GM21360 (cell line): ENCODE measurements around the gene TAS2R41.
"Not testable (repeated sequence)": the region's sequence is repeated elsewhere in the genome, so short reads cannot be mapped to it uniquely, and the experiment has no call there.

Experiments used
- ATAC-seq: cut with Tn5 transposase; IDR thresholded peaks from one replicate; pipeline ENCODE4 v1.9.1; 2021; ENCODE audit warnings: mild to moderate bottlenecking, moderate library complexity; ENCODE audit not compliant: unreplicated experiment

TAS2R41 gene

DNA sequence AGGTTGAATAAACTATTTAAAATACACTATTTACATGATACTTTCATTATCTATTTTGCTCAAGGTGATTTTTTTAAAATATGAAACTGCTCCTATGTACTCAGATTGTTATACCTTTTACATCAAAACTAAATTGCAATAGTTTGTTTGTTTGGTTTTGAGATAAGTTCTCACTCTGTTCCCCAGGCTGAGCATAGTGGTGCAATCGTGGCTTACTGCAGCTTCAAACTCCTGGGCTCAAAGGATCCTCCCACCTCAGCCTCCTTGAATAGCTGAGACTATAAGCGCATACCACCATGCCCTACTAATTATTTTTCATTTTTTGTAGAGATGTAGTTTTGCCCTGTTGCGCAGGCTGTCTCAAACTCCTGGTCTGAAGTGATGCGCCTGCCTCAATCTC is 21.7 kb upstream of the TAS2R41 start:
- no peak for ATAC-seq

DNA sequence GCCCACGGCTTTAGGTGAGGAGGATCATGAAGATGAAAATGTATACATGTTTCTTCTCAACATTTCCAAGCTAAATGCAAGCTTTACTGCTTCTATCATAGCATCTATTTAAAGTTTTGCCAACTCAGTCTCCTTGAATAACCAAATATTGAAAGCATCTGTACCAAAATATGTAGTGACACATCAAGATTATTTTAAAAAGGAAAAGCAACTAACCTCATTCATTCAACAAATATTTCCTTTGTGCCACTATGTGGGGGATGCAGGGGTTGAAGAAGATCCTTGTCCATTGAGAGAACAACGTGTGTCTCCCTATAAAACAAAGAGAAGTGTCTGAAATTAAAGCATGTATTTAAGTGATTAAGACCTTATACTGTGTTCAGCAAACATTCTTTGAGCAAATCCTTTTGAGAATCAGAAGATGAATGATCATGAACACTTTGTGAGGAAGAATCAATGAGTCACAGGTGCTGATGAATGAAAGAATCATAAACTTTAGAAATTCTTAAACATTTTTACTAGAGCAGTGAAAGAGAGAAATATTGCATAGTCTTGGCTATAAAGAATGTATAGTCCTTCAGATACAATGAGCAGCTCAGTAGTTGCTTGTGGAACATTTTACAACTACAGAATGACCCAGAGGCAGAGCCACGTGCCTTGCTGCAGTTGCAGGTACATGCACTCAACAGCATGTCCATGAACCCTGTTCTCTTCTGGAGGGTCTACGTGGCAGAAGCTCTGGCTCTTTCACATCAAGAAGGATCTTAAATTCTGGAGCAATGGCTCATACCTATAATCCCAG is 20.5 kb upstream of the TAS2R41 start:
- ATAC-seq = no peak

DNA sequence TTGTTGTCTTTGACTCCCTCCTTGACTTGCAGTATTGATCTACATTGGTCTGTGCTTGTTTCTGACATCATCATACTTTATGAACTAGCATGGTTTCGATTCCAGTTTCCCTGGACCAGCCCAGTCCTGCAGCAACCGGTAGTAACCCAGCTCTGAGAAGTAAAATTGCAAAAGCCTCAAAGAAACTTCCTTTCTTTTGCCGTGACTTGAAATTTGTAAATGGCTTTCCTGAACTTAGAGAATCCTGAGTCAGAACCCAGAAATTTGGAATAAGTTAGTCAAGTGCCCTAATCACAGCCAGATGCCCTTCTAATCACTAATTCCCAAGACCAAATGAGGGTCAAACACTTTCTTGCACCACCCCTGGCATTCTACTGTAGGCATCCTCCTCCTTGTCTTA is 19.4 kb upstream of the TAS2R41 start:
- ATAC-seq = peak; percentile 78

DNA sequence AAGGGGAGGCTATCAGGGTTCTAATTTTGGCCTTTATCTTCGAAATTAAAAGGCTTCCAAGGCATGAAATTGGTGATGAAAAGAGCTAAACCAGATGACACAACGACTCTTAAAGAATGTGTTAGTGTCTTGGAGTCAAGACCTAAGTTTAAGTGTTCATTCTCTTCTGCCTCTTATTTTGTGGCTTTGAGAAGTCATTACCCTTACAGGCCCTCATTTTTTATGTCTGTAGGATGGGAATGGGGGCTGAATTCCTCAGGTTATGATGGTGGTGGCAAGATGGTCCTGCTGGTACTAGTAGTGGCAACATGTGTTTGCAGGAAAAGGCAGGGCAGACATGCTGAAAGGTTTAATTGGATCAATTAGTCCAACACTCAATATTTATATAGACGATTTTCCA is 19.0 kb upstream of the TAS2R41 start:
- ATAC-seq = no peak

DNA sequence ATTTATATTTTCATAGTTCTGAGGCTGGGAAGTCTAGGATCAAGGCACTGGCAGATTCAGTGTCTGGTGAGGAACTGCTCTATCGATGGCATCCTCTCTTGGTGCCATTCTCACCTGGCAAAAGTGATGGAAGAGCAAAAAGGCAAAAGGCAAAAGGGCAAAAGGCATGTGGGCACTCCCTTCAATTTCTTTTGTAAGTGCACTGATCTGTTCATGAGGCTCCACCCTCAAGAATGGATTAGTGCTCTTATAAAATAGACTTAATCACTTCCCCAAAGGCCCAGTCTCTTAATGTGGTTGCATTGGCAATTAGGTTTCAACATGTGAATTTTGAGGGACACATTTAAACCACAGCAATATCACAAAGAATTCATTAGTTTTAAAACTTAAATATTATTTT is 18.3 kb upstream of the TAS2R41 start:
- ATAC-seq = no peak

DNA sequence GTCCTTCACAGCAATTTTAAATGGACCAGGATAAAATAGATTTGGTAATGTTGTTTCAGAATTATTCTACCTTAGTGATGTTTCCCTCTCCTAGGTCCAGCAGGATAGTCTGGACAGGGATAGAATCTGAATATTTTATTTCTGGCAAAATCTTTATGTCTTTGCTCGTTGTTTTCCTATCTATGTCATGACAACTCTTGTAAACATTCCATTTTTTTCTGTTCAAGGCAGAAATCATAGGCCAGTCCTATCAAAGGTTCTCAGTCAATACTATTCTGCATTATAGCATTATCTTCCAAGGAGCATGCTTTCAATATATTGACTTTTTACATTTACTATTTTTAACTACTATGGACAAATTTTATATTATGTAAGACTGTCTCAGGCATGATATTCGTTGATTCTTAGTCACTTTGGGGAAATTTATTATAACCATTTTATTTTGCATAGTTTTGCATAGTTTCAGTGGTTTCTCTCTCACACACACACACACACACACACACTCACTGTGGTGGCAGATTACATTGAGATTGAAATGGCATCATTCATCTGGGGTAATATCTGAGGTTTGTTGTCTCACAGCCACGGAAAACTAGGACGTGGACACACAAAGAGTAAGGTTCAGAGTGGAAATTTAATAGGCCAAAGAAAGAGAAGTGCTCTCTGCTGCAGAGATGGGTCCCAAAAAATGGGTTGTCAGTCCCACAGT is 17.2 kb upstream of the TAS2R41 start:
- no peak for ATAC-seq

DNA sequence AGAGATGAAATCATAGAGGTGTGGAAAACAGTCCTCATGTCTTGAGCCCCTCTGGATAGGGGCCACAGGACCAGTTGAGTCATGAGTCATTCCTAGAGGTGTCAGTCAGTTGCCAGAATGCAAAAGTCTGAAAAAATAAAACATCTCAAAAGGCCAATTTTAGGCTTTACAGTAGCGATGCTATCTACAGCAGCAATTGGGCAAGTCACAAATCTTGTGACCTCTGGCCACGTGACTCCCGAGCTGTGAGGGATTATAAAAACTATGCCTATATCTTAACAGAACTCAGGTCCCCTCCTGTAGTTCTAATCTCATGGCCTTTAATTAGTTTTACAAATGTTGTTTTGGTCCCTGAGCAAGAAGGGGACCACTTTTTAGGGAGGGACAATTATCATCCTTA is 15.6 kb upstream of the TAS2R41 start:
- no peak for ATAC-seq

DNA sequence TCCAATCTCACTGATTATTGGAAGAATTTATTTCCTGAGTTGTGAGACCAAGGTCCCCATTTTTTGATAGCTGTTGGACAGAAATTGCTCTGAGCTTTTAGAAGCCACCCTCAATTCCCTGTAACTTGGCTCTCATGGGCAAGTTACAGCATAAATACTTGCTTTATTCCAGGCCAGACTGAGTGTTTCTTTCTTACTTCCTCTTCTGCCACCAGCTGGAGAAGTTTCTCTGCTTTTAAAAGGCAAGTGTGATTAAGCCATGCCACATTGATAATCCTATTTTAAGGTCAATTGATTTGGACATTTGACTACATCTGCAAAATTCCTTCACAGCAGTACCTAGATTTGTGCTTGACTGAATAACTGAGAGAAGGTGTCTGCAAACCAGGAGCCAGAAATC is 14.1 kb upstream of the TAS2R41 start:
- ATAC-seq = no peak

DNA sequence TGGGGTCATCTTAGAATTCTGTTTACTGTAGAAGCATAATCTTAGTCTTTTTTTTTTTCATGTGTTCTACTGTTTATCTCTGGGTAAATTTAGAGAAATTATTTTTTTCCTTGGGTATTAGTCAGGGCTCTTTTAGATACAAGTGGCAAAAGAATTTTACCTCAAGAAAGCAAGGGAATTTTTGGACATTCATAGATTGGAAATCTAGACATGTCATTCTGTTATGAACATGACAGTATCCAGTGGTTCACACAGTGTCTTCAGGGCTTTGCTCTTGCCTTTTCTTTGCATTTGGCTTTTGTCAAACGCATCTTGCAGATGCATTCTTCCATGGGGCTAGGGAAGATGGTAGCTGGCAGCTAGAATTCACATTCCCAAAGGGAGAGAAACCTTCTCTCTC is 13.7 kb upstream of the TAS2R41 start:
- no peak for ATAC-seq

DNA sequence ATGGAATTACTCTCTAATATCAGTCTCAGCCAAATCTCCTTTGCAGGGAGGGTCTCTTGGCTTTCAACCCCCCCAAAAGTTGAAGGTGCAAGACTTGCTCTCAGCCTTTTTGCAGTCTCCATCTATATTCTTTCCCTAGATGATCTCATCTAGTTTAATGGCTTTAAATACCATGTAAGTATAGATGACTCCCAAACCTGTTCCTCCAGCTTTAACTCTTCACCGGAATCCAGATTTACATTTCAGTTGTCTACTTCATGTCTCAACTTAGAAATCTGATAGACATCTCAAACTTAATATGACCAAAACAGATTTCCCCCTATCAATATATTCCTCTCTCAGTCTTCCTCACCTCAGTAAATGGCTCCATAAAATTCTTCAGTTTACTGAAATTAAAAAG is 9.9 kb upstream of the TAS2R41 start:
- no peak for ATAC-seq

DNA sequence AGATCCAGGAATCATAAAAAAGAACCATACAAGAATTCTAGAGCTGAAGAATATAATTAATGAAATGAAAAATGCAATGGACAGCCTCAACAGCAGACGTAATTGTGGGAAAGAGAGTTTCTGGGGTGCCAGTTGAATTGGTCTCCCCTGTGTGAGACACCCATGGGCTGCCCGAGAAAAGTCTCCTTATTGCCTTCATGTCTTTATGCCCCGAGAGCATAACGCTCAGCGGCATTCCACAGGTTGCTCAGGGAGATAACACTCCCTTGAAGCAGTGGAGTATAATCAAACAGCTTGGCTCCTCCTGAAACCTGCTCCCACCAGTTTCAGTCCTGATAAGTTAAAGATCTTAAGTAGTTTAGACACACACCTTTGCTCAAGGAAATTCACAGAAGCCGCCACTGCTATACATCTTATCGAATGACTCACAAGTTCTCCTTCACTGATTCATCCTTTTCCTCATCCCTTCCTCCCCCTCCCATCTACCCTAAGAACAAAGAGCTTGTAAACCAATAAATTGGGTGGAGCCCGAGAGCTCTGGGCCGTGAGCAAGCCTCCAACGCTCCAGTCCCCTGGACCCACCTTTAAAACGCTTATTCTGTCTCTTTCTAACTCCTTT is 5.5 kb upstream of the TAS2R41 start:
- not testable (repeated sequence) for ATAC-seq

DNA sequence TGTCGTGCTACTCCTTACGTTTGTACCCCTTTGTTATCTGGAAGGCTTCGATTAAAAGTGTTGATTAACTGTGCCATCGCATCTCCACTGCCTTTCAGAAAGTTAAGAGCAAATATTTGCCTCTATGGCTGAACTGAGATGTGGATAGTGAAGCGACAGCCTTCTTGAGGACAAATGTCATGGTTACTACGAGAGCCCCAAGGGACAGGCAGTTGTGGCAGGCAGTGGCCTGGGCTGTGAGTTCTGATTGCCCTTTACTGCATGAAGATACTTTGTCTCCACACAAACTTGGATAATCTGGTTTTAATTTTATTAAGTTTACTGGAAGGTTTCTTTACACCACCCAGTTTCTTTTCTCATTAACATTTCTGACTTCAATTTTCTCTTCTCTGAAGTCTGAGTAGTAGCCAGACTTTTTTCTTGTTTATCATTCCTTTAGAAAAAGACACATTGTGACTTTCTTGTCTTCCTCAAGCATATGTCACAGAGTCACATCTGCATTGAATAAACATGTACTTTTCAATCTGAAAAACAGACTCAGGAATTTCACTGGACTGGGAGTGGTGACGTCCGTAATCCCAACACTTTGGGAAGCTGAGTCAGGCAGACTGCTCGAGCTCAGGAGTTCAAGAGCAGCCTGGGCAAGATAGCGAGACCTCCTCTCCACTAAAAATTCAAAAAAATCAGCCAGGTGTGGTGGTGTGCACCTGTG is 1.5 kb downstream of the TAS2R41 start:
- ATAC-seq = no peak

DNA sequence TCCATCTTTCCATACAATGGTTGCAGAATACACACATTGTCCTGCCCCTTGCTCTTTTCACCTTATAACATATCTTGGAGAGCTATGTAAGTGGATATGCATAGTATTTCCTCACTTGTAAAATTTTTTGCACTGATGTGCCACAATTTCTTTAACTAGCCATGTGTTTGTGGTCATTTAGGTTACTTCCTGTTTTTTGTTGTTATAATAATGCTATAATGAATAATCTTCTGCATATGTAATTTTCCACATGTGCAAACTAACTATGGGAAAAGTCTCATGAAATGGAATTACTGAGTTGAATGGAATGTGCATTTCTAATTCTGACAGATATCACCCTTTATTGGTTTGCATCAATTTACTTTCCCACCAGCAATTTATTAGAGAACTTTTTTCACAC is 2.8 kb downstream of the TAS2R41 start:
- no peak for ATAC-seq

DNA sequence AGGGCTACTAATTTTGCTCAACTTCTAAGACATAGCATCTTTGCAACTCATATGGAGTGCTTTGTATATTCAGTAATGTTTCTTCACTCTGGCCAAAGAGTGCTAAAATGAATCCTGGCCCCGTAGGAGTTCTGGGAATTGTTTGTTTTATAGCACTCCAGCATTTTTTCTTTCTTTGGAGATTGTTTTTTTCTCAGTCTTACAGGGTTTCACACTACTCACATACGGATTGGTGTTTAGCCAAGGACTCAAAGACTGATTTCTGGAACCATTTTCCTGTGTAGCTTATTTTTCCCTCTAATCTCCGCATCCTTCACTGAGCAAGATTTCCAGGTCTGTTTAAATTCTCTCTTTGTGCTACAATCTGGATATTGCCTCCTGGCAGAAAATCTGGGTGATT is 6.4 kb downstream of the TAS2R41 start:
- no peak for ATAC-seq

DNA sequence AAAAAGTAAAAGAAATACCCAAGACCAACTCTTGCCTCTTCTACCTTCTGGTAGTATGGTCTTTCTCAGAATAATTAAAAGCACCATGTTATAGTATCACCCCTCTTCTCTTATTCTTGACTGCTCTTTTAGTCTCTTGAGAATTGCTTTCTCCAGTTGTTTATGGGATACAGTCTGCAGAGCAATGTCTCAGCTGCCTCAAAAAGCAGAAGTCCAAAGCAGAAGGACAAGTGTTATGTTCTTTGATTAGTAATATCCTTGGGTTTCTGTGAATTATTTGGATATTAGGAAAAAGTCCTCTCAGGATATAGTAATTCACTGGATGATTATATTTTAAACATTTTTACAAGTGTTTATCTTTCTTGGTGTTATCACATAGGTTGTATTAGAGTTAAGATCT is 7.4 kb downstream of the TAS2R41 start:
- no peak for ATAC-seq

DNA sequence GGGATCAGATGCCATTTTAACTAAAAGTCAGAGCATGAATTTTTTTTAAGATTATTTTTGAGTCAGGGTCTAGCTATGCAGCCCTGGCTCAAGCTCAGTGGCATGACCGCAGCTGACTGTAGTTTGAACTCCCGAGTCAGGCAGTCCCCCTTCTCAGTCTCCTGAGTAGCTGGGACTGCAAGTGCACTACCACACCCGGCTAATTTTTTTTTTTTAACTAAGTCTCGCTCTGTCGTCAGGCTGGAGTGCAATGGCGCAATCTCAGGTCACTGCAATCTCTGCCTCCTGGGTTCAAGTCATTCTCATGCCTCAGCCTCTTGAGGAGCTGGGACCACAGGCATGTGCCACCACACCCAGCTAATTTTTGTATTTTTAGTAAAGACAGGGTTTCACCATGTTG is 7.8 kb downstream of the TAS2R41 start:
- ATAC-seq = no peak

DNA sequence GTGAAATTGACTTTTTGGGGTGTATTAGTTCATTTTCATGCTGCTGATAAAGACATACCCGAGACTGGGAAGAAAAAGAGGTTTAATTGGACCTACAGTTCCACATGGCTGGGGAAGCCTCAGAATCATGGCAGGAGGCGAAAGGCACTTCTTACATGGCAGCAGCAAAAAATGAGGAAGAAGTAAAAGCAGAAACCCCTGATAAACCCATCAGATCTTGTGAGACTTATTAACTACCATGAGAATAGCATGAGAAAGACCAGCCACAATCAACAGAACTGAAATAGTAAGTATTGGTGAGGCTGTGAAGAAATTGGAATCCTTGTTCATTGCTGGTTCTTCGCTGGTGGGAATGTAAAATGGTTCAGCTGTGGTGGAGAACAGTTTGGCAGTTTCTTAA is 8.6 kb downstream of the TAS2R41 start:
- ATAC-seq = not testable (repeated sequence)

DNA sequence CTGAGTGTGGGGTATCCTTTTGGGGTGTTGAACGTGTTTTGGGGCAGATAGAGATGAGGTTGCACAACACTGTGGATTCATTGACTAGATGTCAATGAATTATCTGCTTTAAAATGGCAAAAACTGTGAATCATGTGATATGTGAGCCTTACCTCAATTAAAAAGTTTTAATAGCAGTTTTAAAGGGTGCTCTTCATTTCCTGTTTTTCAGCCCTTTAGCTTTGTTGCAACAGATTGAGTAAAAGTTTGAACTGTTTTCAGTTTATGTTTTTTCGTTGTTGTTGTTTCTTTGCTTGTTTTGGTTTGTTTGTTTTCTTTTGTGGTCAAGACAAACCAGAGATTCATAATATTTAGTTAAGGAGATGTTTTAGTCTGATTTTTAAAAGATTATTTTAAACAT is 9.4 kb downstream of the TAS2R41 start:
- ATAC-seq = no peak

DNA sequence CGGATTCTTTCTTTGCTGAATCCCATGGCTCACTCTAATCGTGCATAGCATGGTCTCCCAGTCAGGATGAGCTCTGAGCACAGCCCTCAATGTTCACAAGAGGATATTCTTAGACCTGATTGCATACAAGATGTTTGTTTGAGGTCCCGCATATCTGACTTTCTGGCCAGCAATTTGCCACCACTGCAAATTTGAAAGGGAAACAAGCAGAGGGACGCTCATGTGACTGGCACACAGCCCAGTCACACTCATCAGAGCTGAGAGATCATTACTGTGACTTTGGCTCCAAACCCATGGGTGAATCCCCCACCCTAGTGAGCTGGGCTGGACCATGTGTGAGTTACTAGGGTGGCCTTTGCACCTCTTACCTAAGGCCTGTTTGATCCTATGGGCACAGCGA is 9.9 kb downstream of the TAS2R41 start:
- ATAC-seq = peak; percentile 47

DNA sequence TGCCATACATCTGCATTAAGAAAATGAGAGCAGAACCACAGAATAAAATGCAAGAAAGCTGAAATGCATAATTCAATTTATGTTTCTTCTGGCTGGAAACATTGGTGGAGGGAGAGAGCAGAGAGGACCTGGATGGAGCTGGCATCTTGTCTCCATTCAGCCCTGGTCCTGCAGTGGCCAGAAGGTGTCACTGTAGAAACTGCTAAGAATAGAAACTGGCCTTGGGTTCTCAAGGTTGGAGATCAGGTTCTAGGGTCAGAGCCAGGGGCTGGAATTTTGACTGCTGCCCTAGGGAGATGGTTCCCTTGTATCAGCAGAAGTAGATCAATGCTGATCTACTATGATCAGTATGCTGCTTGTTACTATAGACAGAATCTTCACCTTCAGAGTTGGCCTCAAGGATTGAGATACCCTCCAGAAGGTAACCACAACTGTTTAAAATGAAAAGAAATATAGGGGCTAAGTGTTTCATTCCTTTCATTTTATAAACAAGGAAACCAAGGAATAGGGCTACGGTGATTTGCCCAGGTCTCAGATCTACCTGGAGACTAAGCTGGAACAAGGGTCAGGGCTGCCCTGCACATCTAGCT is 13.1 kb downstream of the TAS2R41 start:
- ATAC-seq = no peak

DNA sequence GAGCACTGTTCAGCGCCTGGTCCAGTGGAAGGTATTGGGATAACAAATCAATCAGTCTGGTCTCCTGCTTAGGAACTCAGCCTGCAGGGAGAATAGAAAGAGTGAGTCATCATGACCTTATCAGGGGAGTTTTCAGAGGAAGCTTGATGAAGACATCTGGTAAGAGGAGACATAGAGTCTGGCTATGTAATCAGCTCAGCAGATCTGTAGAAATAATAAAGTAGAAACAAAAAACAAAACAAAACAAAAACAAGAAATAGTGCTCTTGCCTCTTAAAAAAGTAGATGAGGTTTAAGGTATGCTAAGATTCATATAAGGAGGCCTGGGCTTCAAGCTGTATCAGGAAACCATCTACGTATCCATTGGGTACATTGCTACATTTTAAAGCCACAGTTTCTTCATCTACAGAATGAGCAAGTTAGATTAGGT is 14.4 kb downstream of the TAS2R41 start:
- ATAC-seq = no peak
